ENCODE data around the gene PPP1R16B.
A peak's percentile ranks its signal among the peaks of the same experiment; 100 is the strongest.
"Not testable (repeated sequence)": the region's sequence is repeated elsewhere in the genome, so short reads cannot be mapped to it uniquely, and the experiment has no call there.

The PPP1R16B gene

GRCh38 chr20:38794057-38794456, 11.4 kb upstream of the PPP1R16B start:
- not testable (repeated sequence) for DNase-seq

- no peak for DNase-seq
Observed at GRCh38 chr20:38798266-38798665, 7.2 kb upstream of the PPP1R16B start.

GRCh38 chr20:38799203-38799602, 6.3 kb upstream of the PPP1R16B start:
- peak; percentile 8 for DNase-seq

- DNase-seq: no peak
Observed at GRCh38 chr20:38800882-38801281, 4.6 kb upstream of the PPP1R16B start.

DNA sequence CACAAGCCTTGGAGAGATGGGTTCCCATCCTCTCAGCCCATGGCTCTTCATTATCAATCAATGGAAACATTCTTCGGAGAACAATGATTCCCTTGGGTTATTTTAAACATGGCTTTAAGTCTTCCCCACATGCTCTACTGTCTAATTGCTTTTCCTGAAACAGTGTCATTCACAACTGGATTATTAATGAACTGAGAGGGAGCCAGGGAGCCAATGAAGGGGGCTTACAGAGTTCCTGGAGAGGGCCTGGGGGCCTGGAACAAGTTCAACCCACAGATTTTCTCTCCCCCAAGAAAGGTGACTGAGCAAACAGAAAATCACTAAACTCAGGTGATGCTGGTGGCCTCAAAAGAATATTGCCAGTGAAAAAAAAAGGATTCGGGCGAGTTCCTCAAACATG, 1.3 kb upstream of the PPP1R16B start:
- DNase-seq: no peak

DNA sequence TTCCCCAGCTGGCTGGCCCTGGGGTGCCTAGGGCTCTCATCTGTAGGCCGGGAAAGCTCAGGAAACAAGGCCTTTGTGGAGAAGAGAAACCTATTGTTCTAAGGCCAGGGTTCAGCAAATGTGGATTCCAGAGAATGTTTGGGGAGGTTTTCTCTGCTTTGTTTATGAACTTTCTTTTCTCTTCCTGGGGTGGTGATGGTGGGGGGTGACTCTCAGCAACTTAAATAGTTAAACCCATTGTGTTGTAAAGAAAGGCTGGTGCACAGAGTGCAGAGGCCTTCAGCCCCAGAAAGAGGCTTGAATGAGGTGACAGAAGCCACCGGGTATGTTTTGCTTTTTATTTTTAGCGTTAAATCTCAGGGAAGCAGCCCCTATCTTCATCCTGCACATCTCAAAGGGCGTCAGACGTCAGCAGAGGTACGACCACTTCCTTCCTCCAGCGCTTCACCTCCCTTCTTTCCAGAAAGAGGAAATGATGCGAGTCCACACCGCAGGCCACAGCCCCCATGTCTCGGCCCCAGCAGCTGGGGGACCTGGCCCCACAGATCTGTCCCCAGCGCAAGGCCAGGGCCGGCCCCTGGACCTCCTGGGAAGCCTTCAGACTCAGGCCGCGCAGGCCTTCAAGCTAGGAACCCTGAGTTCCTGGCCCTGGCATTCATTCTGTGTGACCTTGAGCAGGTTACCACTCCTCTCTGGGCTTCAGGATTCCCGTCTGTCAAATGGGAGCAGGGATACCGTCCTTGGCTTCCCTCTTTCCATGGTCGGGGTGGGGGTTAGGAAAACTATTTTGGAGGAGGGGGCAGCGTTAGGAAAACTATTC, 605 bp upstream of the PPP1R16B start:
- DNase-seq: peak; percentile 82

GRCh38 chr20:38805958-38806854, 709 bp downstream of the PPP1R16B start:
- DNase-seq: peak; percentile 61

GRCh38 chr20:38806855-38807655, 1.6 kb downstream of the PPP1R16B start:
- peak; percentile 39 for DNase-seq

DNA sequence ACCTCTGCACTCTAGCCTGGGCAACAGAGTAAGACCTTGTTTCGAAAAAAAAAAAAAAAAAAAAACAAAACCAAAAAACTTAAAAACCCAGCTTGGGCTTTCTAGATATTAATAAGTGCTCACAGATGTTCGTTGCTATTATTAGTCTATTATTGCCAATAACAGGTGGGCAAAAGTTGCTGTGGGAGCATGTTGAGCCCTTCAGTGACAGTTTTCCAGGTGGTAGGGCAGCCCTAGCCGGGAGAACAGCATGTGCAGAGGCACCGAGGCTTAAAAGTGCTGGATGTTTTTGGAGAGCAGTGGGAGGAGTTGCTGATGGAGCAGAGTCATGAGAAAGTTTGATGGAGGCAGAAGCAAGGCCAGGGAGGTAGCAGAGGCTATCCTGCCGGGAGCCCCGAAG, 4.4 kb downstream of the PPP1R16B start:
- no peak for DNase-seq

- no peak for DNase-seq
Observed at GRCh38 chr20:38810926-38811630, 5.6 kb downstream of the PPP1R16B start.

- DNase-seq: no peak
Observed at GRCh38 chr20:38811769-38812168, 6.3 kb downstream of the PPP1R16B start.

DNA sequence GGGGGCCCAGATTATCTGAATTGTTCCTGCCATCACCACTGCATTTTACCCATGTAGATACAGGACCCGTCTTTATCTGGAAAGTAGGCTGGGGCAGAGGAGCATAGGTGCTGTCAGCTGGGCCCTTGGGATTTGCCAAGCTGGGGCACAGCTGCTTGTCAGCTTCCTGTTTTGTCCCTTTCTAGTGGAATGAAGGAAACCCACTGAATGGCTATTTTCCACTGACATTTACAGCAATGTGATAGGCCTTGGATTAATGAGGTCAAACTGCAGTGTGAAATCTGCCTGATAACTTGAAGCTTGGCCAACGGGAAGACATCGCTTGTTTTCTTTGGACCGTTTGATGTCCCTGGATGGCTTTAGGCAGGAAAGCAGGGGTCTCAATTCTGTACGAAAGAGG, 6.7 kb downstream of the PPP1R16B start:
- DNase-seq: no peak

- DNase-seq: no peak
Observed at GRCh38 chr20:38812709-38813573, 7.4 kb downstream of the PPP1R16B start.

DNA sequence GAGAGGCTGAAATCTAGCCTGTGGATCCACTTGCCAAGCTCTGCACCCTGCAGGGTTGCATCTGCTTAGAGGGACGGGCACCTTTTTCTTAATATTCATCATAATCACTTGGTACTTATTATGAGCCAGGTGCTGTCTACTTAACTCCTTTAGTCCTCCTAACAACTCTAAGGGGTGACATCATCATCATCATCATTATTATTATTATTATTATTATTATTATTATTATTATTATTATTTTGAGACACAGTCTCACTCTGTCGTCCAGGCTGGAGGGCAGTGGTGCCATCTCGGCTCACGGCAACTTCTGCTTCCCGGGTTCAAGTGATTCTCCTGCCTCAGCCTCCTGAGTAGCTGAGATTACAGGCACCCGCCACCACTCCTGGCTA, 8.1 kb downstream of the PPP1R16B start:
- DNase-seq: not testable (repeated sequence)

DNA sequence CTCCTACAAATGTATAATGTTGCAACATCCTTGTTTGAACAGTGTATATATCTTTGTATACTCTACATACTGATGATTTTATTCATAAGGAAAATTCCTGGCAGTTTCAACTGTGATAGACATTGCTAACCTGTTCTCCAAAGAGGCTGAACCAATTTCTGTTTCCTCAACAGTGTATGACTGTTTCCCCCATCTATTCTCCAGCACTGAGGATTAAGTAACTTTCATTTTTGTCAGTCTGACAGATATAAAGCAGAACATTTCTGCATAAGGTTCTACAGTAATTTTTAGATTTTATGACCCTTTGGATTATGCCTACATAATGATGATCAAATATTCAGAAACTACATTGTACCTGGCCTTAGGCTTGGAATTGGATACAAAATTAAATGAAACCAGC, 9.9 kb downstream of the PPP1R16B start:
- DNase-seq: no peak

DNA sequence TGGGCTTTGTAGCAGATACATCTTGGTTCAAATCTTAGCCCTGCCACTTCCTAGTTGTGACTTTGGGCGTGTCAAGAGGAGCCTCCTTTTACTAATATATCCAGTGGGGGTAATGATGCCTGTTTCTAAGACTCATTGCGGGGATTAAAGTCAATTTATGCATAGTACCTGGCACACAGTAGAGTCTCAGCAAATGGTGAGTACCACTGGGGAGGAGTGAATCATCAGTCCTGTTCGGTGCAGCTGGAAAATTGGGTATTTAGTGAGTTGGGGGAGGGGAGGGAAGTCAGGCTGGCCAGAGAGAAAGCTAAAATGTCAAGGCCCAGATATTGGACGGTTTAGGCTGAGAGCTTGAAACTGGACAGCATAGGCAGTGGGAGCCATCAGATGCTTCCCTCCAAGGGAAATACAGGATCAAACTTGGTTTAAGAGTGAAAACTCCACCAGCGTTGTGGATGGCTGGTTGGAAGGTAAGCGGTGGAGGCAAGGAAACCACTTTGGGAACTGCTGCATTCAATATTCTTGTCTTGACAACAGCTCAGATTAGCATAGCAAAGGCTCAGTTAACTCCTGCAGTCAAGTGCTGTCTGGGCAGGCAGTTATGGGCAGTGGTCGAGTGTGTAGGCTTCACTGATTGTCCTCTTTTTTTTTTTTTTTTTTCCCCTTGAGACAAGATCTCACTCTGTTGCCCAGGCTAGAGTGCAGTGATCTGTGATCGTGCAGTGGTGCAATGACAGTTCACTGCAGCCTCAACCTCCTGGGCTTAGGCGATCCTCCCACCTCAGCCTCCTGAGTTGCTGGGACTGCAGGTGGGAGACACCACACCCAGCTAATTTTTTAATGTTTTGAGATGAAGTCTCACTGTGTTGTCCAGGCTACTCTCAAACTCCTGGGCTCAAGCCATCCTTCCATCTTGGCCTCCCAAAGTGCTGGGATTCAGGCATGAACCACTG, 12.9 kb downstream of the PPP1R16B start:
- no peak for DNase-seq

DNA sequence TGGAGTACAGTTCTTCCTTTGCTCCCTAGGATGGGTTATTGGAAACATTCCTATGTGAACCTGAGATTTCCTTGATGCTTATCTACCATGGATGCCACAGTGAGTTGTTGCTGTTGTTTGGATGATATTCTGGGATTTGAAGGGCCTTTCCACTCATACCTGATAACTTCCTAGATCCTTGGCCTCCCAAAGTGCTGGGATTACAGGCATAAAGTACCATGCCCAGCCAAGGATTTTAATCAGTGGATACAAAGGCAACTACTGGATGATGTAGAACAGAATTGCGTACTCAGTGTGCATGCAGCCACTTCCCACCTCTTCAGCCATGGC, 20.0 kb downstream of the PPP1R16B start:
- no peak for DNase-seq

DNA sequence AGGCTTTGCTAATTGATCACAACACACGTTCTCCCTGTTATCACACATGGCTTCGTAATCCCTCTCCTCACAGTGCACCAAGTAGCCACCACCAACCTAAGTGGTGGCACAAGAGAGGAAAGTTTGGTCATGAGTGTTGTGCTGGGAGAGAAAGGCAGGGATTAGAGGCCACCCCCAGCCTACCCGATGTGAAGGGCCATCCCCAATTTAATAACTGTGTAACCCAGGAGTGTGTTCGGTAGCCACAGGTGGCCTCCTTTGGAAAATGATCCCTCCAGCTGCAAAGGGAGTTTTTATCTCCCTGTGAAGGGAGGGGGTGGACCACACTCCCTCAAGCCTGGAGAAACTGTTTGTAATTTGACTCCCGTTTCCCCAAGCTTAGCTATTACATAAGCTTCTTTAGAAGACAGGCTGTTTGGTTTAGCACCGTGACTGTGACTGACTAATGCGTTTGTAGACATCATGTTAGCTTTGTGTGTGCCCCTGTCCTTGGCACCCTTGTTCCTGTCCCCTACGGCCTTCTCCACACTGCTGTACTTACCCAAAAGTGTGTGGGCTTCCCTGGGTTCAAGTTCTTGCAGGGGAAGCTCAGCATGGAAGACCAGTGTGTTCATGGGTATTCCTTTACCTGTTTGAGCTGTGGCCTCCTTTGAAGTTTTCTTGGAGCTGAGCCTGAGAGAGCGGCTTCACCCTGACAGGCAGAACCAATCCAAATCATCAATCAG, 20.6 kb downstream of the PPP1R16B start:
- no peak for DNase-seq

DNA sequence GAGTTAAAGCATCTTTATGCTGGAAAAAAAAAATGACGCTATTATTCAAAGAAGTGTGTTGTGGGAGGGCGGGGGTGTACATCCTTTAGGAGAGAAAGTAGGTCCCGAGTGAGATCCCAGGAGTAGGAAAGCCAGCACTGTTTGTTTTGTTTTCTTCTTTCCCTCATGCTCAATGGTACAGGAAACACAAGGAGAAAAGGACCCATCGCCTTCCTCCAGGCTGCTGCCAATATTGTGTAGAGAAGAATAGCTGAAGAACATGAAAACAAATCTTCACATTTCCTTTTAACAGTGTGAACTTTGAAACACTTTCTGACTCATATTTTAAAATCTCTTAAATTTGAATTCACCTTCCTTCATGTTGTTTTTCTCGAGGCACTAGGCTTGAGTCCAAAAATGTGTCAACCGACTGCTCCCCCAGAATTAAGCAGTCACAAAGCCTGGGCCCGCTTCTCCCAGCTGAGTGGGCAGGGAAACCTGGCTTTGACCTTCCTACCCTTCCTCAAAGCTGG, 22.3 kb downstream of the PPP1R16B start:
- DNase-seq: no peak

Measured in activated CD4-positive, alpha-beta T cell treated with anti-CD3 and anti-CD28 coated beads, Interleukin-2, Interleukin-6, amounts not matched to agents 100 ng/mL and 50 ng/mL, durations not matched to agents 16 hours and 8 hours (primary cell).